NT2/D1 (cell line): ENCODE results near the gene HOXD10.

ENCODE experiments used
- DNase-seq: peaks from one replicate; pipeline ENCODE4 v3.0.0-alpha.2; 2011; ENCODE audit warnings: low read depth, low spot score
- H3K27me3 ChIP-seq: 2 replicates; pipeline ENCODE4 v1.6.0; 2011; ENCODE audit warnings: mild to moderate bottlenecking; ENCODE audit not compliant: insufficient read length, insufficient read depth
- H3K36me3 ChIP-seq: 2 replicates; pipeline ENCODE4 v1.6.1; 2011; ENCODE audit warnings: mild to moderate bottlenecking, low read length, mixed read lengths; ENCODE audit not compliant: insufficient read depth, insufficient read length
- H3K4me1 ChIP-seq: 2 replicates; pipeline ENCODE4 v1.5.1; 2011; ENCODE audit not compliant: insufficient read depth, insufficient read length
- H3K4me3 ChIP-seq: 2 replicates; pipeline ENCODE4 v1.5.1; 2011; ENCODE audit warnings: low read depth; ENCODE audit not compliant: insufficient read length
- H3K9ac ChIP-seq: 2 replicates; pipeline ENCODE4 v1.6.0; 2011; ENCODE audit warnings: low read depth; ENCODE audit not compliant: insufficient read length
- H3K9me3 ChIP-seq: 2 replicates; pipeline ENCODE4 v1.5.1; 2011; ENCODE audit warnings: mild to moderate bottlenecking, low read length; ENCODE audit not compliant: insufficient read depth
- SUZ12 ChIP-seq: IDR thresholded peaks from 2 replicates; pipeline ENCODE4 v1.6.1; 2011; ENCODE audit not compliant: insufficient read length, insufficient read depth; ENCODE audit errors: extremely low read depth
- YY1 ChIP-seq: IDR thresholded peaks from 2 replicates; pipeline ENCODE4 v1.6.1; 2011; ENCODE audit not compliant: insufficient read length, insufficient read depth
- ZNF274 ChIP-seq: IDR thresholded peaks from 2 replicates; pipeline ENCODE4 v1.6.1; 2011; ENCODE audit warnings: mild to moderate bottlenecking, low read depth, low read length

The HOXD10 gene

DNA sequence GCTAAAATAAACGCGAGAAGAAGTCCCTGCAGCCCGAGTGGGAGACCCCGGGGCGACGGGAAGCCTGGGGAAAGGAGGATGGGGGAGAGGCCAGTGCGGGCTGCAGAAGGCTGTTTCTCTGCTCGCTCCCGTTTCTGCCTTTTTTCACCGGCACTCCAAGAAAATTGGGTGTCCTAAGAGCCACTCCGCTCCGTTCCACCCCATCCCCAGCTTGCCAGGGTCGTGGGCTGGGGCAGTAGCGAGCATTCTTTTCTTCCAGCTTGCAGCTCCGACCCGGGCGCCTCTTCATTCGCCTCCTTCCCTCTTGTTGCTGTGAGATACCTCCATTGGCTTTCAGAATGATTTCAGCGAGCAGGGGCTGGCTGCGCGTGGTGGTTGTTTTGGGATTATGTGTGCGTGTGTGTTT lies 41.6 kb downstream of the HOXD10 start:
- Histone ChIP-seq H3K9ac (no peak overlapping the region), H3K4me3 (no peak overlapping the region), H3K27me3 (peaks cover 100% of the 10 kb centered on the region), H3K36me3 (no peaks in the 10 kb centered on the region), H3K9me3 (no peaks in the 10 kb centered on the region), H3K4me1 (peaks cover 14% of the 10 kb centered on the region)
- TF ChIP-seq SUZ12 (no peak), ZNF274 (no peak), YY1 (no peak)
- no peak for DNase-seq

DNA sequence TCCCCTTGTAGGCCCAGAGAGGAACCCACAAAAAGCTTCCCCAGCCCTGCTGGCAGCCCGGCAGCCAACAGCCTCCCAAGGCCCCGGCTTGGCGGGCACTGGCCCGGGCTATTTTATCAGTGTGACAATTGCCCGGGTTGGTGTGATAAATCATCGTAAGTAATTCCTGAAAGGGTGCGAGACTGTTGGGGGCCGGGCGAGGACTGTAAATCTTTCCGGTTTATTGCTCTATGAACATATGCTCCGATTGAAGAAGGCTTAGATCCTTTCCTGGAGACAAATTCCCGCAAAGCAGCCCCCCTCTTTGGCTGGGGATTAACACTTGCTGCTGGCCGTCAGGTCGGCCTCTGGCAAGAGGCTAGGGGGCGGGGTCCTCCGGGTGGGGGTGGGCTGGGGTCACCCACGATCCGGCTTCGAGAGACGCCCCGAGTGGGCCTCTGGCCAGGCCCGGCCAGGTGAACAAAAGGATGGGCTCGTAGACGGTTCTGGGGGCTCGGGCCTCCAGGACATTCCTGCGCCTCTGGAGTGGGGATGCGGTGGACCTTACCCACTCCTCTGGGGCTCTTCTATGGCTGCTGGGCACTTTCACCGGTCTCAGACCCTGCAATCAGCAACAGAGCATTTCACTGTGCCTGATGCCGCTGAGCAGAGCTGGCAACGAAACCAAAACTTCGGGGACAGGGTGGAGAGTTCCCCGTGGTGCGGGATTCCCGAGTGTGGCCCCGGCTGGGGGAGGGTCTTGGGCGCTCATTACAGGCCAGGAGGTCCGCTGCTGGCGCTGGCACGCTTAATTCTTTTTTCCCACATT lies 42.5 kb downstream of the HOXD10 start:
- peak overlapping the region; percentile 26 for H3K4me3 ChIP-seq
- no peak for TF ChIP-seq ZNF274
- TF ChIP-seq YY1: no peak
- no peak for TF ChIP-seq SUZ12
- no peaks in the 10 kb centered on the region for H3K36me3 ChIP-seq
- H3K4me1 ChIP-seq: peaks cover 18% of the 10 kb centered on the region
- H3K9me3 ChIP-seq: no peaks in the 10 kb centered on the region
- no peak overlapping the region for H3K9ac ChIP-seq
- no peak for DNase-seq
- H3K27me3 ChIP-seq: peaks cover 100% of the 10 kb centered on the region

DNA sequence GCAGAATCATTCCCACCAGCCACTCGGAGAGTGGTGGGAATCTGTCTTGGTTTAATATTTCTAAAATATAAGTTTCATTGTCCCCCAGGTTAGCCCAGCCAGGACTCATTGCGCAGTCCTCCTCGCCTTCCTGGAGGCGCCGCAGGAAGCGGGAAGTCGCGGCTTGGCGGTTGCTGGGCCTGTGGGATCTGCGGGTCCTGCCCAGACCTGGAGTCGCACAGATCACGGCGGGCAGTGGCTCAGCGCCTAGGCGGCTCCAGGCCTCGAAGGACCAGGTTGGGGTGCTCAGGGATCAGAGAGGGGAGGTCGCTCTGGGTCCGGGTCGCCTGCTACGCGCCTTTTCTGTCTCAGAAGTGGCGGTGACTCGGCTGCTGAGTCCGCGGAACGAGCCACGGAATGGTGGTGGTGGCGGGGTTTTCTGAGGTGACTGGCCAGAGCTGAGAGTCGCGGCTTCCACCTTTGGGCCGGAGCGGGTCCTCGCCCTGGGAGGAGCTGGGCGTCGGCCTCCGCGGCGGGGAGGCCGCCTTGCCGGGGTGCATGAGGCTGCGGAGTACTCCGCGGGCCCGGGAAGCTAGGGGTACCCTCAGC lies 43.2 kb downstream of the HOXD10 start:
- peaks cover 100% of the 10 kb centered on the region for H3K27me3 ChIP-seq
- DNase-seq: no peak

DNA sequence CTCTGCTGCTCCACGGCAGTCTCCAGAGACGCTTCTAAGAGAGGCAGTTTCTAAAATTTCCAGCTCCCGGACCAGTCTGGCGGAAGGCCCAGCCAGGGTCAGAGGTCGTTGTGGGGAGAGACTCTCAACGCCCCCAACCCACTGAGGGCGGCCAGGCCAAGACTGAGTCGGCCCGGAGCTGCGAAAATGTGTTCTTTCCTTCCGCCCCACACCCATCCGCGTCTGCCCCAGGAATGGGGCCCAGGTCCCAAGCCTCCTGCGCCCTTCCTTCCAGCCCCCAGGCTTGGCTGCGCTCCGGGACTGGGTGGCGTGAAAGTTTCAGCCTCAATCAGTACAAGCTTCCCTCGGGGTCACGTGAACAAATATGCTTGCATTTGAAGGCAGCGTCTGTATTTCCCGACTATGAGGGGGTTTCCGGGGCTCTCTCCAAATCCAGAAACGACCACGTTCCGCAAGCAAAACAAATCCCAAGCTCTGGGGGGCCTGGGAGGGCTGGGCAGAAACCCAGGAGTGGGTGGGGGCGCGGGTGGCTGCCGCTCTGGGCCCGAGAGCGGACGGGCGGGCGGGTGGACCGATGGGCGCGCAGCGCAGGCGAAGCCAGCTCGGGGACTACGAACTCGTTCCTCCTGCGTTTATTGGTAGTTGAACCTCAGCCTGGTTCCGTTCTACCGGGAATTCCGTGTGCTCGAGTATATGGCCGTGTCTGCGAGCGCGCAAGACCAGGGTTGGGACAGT lies 43.8 kb downstream of the HOXD10 start:
- Histone ChIP-seq H3K4me1 (peaks cover 22% of the 10 kb centered on the region), H3K27me3 (peaks cover 100% of the 10 kb centered on the region), H3K36me3 (no peaks in the 10 kb centered on the region), H3K9ac (peak overlapping the region; percentile 61), H3K4me3 (peak overlapping the region; percentile 26), H3K9me3 (no peaks in the 10 kb centered on the region)
- peak; percentile 97 for TF ChIP-seq SUZ12
- TF ChIP-seq YY1: no peak
- no peak for TF ChIP-seq ZNF274
- DNase-seq: no peak

More for the DNA sequence above, 43.2 kb downstream of the HOXD10 start:
- no peaks in the 10 kb centered on the region for H3K9me3 ChIP-seq
- H3K4me3 ChIP-seq: peak overlapping the region; percentile 26
- peaks cover 21% of the 10 kb centered on the region for H3K4me1 ChIP-seq
- TF ChIP-seq ZNF274 (no peak), SUZ12 (no peak), YY1 (no peak)
- peak overlapping the region; percentile 61 for H3K9ac ChIP-seq
- no peaks in the 10 kb centered on the region for H3K36me3 ChIP-seq

DNA sequence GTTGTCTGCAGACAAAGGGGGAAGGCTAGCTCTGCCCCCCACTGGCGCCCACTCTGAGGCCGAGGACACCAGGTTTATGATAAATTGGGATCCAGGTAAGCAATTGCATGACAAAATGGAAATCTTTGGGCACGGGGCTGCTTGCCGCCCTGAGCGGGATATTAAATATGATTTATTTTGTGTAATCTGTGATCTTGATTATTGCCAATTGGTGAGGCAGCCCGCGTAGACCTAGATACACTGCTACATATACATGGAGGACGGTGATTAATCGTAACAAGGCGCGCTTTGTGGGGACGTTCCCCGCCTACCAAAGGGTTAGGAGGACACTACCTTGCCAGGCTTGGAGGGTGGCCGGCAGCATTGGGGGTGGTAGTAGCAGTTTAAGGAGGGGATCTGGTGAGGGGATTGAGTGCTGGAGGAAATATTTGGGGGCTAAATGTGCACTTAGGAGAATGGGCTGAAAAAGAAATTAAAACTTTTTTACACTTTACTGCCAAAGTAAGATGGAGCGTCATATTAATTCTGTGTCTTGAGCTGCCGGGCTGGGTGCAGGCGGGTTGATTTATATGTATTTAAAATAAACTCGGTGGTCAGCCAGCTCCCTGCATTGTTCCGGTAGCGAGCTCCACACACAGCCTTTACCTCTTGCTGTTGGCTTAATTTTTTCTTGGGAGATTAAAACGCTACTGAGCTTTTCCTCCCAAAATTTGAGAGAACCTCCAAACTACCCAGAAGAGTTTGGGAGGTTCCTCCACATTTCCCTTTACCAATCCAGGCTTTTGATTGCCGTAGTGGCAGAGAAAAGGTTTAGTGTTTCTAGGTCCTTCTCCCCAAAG lies 44.6 kb downstream of the HOXD10 start:
- Histone ChIP-seq H3K27me3 (peaks cover 100% of the 10 kb centered on the region), H3K9me3 (no peaks in the 10 kb centered on the region), H3K36me3 (no peaks in the 10 kb centered on the region), H3K4me3 (no peak overlapping the region), H3K9ac (no peak overlapping the region), H3K4me1 (peaks cover 20% of the 10 kb centered on the region)
- TF ChIP-seq SUZ12: no peak
- TF ChIP-seq ZNF274: no peak
- TF ChIP-seq YY1: no peak
- DNase-seq: no peak

DNA sequence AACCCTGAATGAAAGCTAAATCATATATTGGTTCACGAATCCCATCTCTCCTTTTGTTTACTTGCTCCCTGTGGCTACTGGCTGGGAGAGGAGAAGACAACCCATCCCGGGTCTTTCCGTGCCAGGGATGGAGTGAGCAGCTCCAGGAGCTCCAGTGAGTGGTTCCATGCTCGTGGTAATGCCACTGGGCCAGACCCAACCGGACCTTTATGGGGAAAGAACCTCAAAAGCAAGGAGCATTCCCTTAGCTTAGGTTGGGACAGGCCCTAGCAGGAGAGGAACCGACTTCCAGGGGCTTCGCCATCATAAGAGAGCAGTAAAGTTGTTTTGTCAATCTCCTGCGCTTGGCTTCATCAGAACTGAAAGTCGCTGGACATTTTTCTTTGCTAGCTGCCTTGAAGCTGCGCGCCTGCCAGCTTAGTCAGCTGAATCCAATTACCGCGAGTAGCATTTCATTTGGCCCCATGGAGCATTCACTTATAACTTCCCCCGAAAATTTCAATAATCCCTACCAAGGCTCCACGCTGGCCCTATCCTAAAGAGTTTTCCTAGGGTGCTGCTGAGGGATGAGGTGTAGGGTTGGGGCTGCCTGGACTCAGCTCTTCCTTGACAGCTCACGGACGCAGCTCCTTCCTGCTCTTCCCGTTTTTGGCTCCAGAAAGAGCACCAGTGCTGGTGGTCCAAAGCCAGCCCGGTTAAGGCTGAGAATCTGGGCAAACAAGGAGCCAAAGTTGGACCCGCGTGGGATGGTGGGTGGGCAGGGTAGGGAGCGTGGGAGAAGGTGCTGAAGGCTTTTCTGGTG lies 45.4 kb downstream of the HOXD10 start:
- H3K4me3 ChIP-seq: no peak overlapping the region
- no peaks in the 10 kb centered on the region for H3K9me3 ChIP-seq
- H3K36me3 ChIP-seq: no peaks in the 10 kb centered on the region
- TF ChIP-seq ZNF274 (no peak), YY1 (no peak), SUZ12 (peak; percentile 66)
- no peak for DNase-seq
- H3K4me1 ChIP-seq: peaks cover 20% of the 10 kb centered on the region
- H3K27me3 ChIP-seq: peaks cover 100% of the 10 kb centered on the region
- H3K9ac ChIP-seq: no peak overlapping the region
